NB4 (cell line): ENCODE results near the gene MET.

ENCODE experiments used
- CTCF ChIP-seq: IDR thresholded peaks from one replicate; pipeline ENCODE4 v1.5.1; 2012; ENCODE audit warnings: low read depth, low read length
- POLR2A ChIP-seq: IDR thresholded peaks from 2 replicates; pipeline ENCODE4 v1.6.1; 2011; ENCODE audit warnings: mild to moderate bottlenecking; ENCODE audit not compliant: insufficient read length; ENCODE audit errors: extremely low read depth

DNA sequence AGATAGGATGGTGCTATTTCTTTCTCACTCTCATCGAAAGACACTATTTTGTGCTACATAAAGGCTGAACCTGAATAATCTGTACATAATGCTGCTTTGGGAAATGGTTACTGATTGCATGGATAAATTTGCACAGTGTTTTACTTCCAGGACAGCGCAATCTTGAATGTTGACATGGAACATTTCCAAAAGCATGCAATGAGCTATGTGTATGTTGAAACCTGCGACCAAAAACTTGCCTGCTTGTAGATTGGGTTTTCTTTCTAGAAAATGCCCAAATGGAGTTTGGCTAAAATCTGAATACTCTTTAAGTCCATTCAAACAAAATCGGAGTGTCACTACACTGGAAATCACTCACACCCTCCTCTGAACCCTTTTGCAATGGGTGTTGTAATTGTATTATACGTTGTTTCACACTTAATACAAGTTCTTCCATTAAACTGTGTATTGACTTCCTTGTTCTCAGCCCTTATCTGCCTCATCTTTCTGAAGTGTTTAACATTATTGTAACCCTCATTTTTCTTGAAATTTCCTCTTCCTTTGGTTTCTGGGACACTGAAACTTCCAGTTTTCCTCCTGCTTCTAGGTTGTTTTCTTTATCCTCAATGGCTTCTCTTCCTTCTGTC is 116.7 kb downstream of the MET start:
- no peak for TF ChIP-seq CTCF
- no peak for TF ChIP-seq POLR2A
